Renal cortex interstitium (tissue), 15 donors: ENCODE results near the gene CCL22. TPM values are rescaled to one million over a fixed set of nuclear protein-coding genes. Genes with fewer than 3 reads are reported as not detected.
A peak's percentile ranks its signal among the peaks of the same experiment; 100 is the strongest.
"Not testable (repeated sequence)": the region's sequence is repeated elsewhere in the genome, so short reads cannot be mapped to it uniquely, and the experiment has no call there.

ENCODE experiments used
- DNase-seq, 11 donors: peaks; one replicate each; pipeline ENCODE4 v3.0.0-alpha.2; 2013; ENCODE audit warnings: low read depth in 9 of 11, low spot score in 4 of 11; ENCODE audit errors: extremely low read depth in 1 of 11
- long read RNA-seq, 16 experiments: transcript quantifications; one replicate each; lab custom pipeline, GENCODE V29; 2026
- polyA plus RNA-seq, 3 donors: library from polyadenylated mRNA; unstranded; fragments of 120-200 nt; gene quantifications; one replicate each; pipeline ENCODE4 v1.2.1, GENCODE V29; 2013; ENCODE audit not compliant: insufficient read length in 3 of 3

The CCL22 gene
- under 1 TPM; 0.08 to 0.13 (median 0.12) TPM for polyA plus RNA-seq
- long read RNA-seq, donor 1, result 0 reads
- long read RNA-seq, donor 2, result 0 reads
- long read RNA-seq, donor 3, result 0 reads
- long read RNA-seq, donor 4, result 0 reads
- long read RNA-seq, donor 5, result 0 reads
- long read RNA-seq, donor 6, result 0 reads
- long read RNA-seq, donor 7, result 0 reads
- long read RNA-seq, donor 8, result 0 reads
- long read RNA-seq, donor 9, result 0 reads
- long read RNA-seq, donor 10, result 0 reads
- long read RNA-seq, donor 11, result 0 reads
- long read RNA-seq, donor 12, result 0 reads
- long read RNA-seq, donor 13, result 0 reads
- long read RNA-seq, donor 14, result 0 reads
- long read RNA-seq, donor 15, result 0 reads
- long read RNA-seq, donor 16, result 0 reads

GRCh38 chr16:57358527-57359095 lies at the start of gene CCL22:
CCL22 (plus strand) TSS chr16:57358783; CDS start chr16:57358817, 34 bp downstream.
- no peak for DNase-seq

- no peak for DNase-seq
These were observed 47.8 kb upstream of the CCL22 start for GRCh38 chr16:57310801-57311200.

- no peak for DNase-seq
These were observed 45.1 kb upstream of the CCL22 start for GRCh38 chr16:57313509-57313908.

GRCh38 chr16:57314161-57314785 lies 44.3 kb upstream of the CCL22 start:
- DNase-seq, result no peak

GRCh38 chr16:57315416-57315815 lies 43.2 kb upstream of the CCL22 start:
- peak in 3 of 11 donors; percentile 35 to 61 (median 47) for DNase-seq

- DNase-seq, result peak in 1 of 11 donors; percentile 22
These were observed 42.1 kb upstream of the CCL22 start for GRCh38 chr16:57316390-57317017.

GRCh38 chr16:57318240-57318970 lies 40.2 kb upstream of the CCL22 start:
- no peak for DNase-seq

GRCh38 chr16:57319646-57320045 lies 38.9 kb upstream of the CCL22 start:
- no peak for DNase-seq

GRCh38 chr16:57324749-57325148 lies 33.8 kb upstream of the CCL22 start:
- no peak for DNase-seq

- DNase-seq, result no peak
These were observed 33.1 kb upstream of the CCL22 start for GRCh38 chr16:57325458-57325857.

- no peak for DNase-seq
These were observed 28.8 kb upstream of the CCL22 start for GRCh38 chr16:57329718-57330327.

- no peak for DNase-seq
These were observed 27.2 kb upstream of the CCL22 start for GRCh38 chr16:57331355-57331754.

- no peak for DNase-seq
These were observed 25.2 kb upstream of the CCL22 start for GRCh38 chr16:57333402-57333801.

- DNase-seq, result no peak
These were observed 23.2 kb upstream of the CCL22 start for GRCh38 chr16:57335366-57335765.

- DNase-seq, result no peak
These were observed 17.5 kb upstream of the CCL22 start for GRCh38 chr16:57341062-57341440.

- DNase-seq, result no peak
These were observed 16.9 kb upstream of the CCL22 start for GRCh38 chr16:57341441-57342303.

GRCh38 chr16:57342606-57343005 lies 16.0 kb upstream of the CCL22 start:
- not testable (repeated sequence) for DNase-seq

- no peak for DNase-seq
These were observed 15.4 kb upstream of the CCL22 start for GRCh38 chr16:57343221-57343620.
